PC-9 (cell line): ENCODE measurements around the gene R3HDM1. TPM values are rescaled to one million over a fixed set of nuclear protein-coding genes. Genes with fewer than 3 reads are reported as not detected.
A peak's percentile ranks its signal among the peaks of the same experiment; 100 is the strongest.

Experiments
- BruUV-seq: library from RNA; stranded (reverse); fragments of 400-500 nt; replicated peaks from 2 replicates; lab custom pipeline; 2021; lab: Mats Ljungman, UMichigan
- CTCF ChIA-PET: fragments of 300-600 bp; sonication (Branson Sonifier 250); formaldehyde crosslinking; loops from one replicate; lab custom pipeline; 2022; ENCODE audit warnings: antibody characterized with exemption; lab: Charles Lee
- POLR2A ChIA-PET: fragments of 300-600 bp; sonication (Branson Sonifier 250); formaldehyde crosslinking; loops from one replicate; lab custom pipeline; 2022; ENCODE audit warnings: antibody characterized with exemption; ENCODE audit not compliant: unreplicated experiment; lab: Charles Lee
- DNase-seq, 2 experiments: peaks; one replicate each; pipeline versions ENCODE4 v3.0.0 to v3.0.0-alpha.2; 2015 to 2022; ENCODE audit warnings: mixed read lengths in 1 of 2
- H2AFZ ChIP-seq: fragments of 200-600 bp; sonication (generic); 2 replicates; pipeline ENCODE4 v1.8.1; 2017; ENCODE audit warnings: antibody characterized with exemption
- H3F3A ChIP-seq: fragments of 200-600 bp; sonication (generic); 2 replicates; pipeline ENCODE4 v1.8.1; 2017; ENCODE audit warnings: antibody characterized with exemption, mild to moderate bottlenecking, low read depth; ENCODE audit not compliant: insufficient read depth
- H3K27ac ChIP-seq: fragments of 200-600 bp; sonication (generic); 2 replicates; pipeline ENCODE4 v1.6.1; 2016; ENCODE audit warnings: mixed run types
- H3K27me3 ChIP-seq: fragments of 200-600 bp; sonication (generic); 2 replicates; pipeline ENCODE4 v1.6.1; 2016; ENCODE audit warnings: low read depth, mixed run types; ENCODE audit not compliant: insufficient read depth
- H3K36me3 ChIP-seq: fragments of 200-600 bp; sonication (generic); 2 replicates; pipeline ENCODE4 v1.6.1; 2016; ENCODE audit warnings: low read depth, mixed run types
- H3K4me1 ChIP-seq: fragments of 200-600 bp; sonication (generic); replicated peaks from 2 replicates; pipeline ENCODE4 v1.6.1; 2016; ENCODE audit warnings: mixed run types; ENCODE audit not compliant: insufficient read depth
- H3K4me2 ChIP-seq: fragments of 200-600 bp; sonication (generic); 2 replicates; pipeline ENCODE4 v1.6.1; 2017; ENCODE audit warnings: mixed run types
- H3K4me3 ChIP-seq: fragments of 200-600 bp; sonication (generic); 2 replicates; pipeline ENCODE4 v1.6.1; 2016; ENCODE audit warnings: mixed run types
- H3K79me2 ChIP-seq: fragments of 200-600 bp; sonication (generic); 2 replicates; pipeline ENCODE4 v1.6.1; 2017; ENCODE audit warnings: low read depth, mixed run types
- H3K9me2 ChIP-seq: fragments of 200-600 bp; sonication (generic); 2 replicates; pipeline ENCODE4 v1.8.1; 2017; ENCODE audit warnings: mild to moderate bottlenecking; ENCODE audit not compliant: insufficient read depth
- H3K9me3 ChIP-seq: fragments of 200-600 bp; sonication (generic); 2 replicates; pipeline ENCODE4 v1.8.1; 2016; ENCODE audit warnings: low read depth; ENCODE audit not compliant: insufficient read depth
- H4K20me1 ChIP-seq: fragments of 200-600 bp; sonication (generic); 2 replicates; pipeline ENCODE4 v1.8.1; 2017; ENCODE audit not compliant: insufficient read depth
- CTCF ChIP-seq: fragments of 200-600 bp; sonication (generic); conservative IDR thresholded peaks from 2 replicates; pipeline ENCODE4 v1.6.1; 2017; ENCODE audit warnings: mixed run types, antibody characterized with exemption, mild to moderate bottlenecking, moderate library complexity
- EZH2 ChIP-seq: fragments of 200-600 bp; sonication (generic); IDR thresholded peaks from 2 replicates; pipeline ENCODE4 v1.8.0; 2017; ENCODE audit warnings: antibody characterized with exemption, low read depth
- intact Hi-C: fragments of 100-400 bp; cut with micrococcal nuclease; formaldehyde crosslinking; loops from one replicate; pipeline ENCODE4 v1.10.0; 2022; ENCODE audit not compliant: unreplicated experiment
- total RNA-seq: library from RNA; stranded (reverse); gene quantifications from 2 replicates; pipeline ENCODE4 v1.2.3, GENCODE V29; 2021

The R3HDM1 gene
- total RNA-seq, 1 experiment from 2014 or later: 36.7 TPM

GRCh38 chr2:135525786-135526185, 5.5 kb upstream of the R3HDM1 start:
- Histone ChIP-seq H3K27me3 (no peaks in the 10 kb centered on the region), H2AFZ (no peak overlapping the region), H3K9me2 (no peaks in the 10 kb centered on the region), H3K27ac (no peak overlapping the region), H3K79me2 (peaks cover 23% of the 10 kb centered on the region), H3F3A (peaks cover 6% of the 10 kb centered on the region), H3K9me3 (peaks cover 15% of the 10 kb centered on the region), H3K4me1 (0 out of 2 replicates have a peak, but pooled peaks cover 4% of the 10 kb centered on the region), H3K4me3 (no peak overlapping the region), H3K4me2 (no peak overlapping the region), H3K36me3 (peaks cover 7% of the 10 kb centered on the region; the same call in 1 of the 2 replicates), H4K20me1 (no peaks in the 10 kb centered on the region)
- ChIA-PET CTCF (no interaction called here), POLR2A (no interaction called here)
- intact Hi-C loops: no loop called here
- TF ChIP-seq EZH2: no peak
- TF ChIP-seq CTCF: no peak
- no TSS peak for BruUV-seq
- no peak for DNase-seq

GRCh38 chr2:135528006-135528405, 3.3 kb upstream of the R3HDM1 start:
- Histone ChIP-seq H3K27me3 (no peaks in the 10 kb centered on the region), H3K4me1 (peaks cover 10% of the 10 kb centered on the region), H3K9me2 (no peaks in the 10 kb centered on the region), H3K9me3 (peaks cover 3% of the 10 kb centered on the region; the same call in 1 of the 2 replicates), H3K4me2 (no peak overlapping the region), H3K4me3 (no peak overlapping the region), H2AFZ (no peak overlapping the region), H3K79me2 (peaks cover 36% of the 10 kb centered on the region), H4K20me1 (no peaks in the 10 kb centered on the region), H3K27ac (no peak overlapping the region), H3F3A (peaks cover 6% of the 10 kb centered on the region), H3K36me3 (no peaks in the 10 kb centered on the region; the same call in 1 of the 2 replicates)
- no TSS peak for BruUV-seq
- TF ChIP-seq CTCF (no peak), EZH2 (no peak)
- CTCF ChIA-PET: no interaction called here
- intact Hi-C loops: no loop called here
- no peak for DNase-seq
- POLR2A ChIA-PET: no interaction called here

- ChIA-PET CTCF (no interaction called here), POLR2A (interaction anchor here (0.5 to 0.7 kb wide), 4 partner anchors 67 to 598 kb away, joined by 3 to 6 read pairs (median 4); no protein-coding TSS in a partner anchor)
- no TSS peak for BruUV-seq
- H3F3A ChIP-seq: peaks cover 6% of the 10 kb centered on the region
- H3K9me2 ChIP-seq: no peaks in the 10 kb centered on the region
- H3K27me3 ChIP-seq: no peaks in the 10 kb centered on the region
- peaks cover 14% of the 10 kb centered on the region for H3K4me1 ChIP-seq
- no peak for TF ChIP-seq CTCF
- no peak for TF ChIP-seq EZH2
- H3K27ac ChIP-seq: peak within 1 kb of the TSS; percentile 73
- no peaks in the 10 kb centered on the region for H3K36me3 ChIP-seq
- peak within 1 kb of the TSS; percentile 60 for H3K4me3 ChIP-seq
- peak within 1 kb of the TSS; percentile 99 for H2AFZ ChIP-seq
- intact Hi-C loops: loop anchor here (5.0 to 10.0 kb wide), 3 partner anchors 214 to 613 kb away; partner anchors contain the start of genes CCNT2, RAB3GAP1 and UBXN4
- peak; percentile 92 to 96 for DNase-seq
- H4K20me1 ChIP-seq: no peaks in the 10 kb centered on the region
- peak within 1 kb of the TSS; percentile 96 for H3K4me2 ChIP-seq
- H3K9me3 ChIP-seq: no peaks in the 10 kb centered on the region
- H3K79me2 ChIP-seq: peaks cover 59% of the 10 kb centered on the region
These were observed 712 bp upstream of the R3HDM1 start, which contains the start of gene ZRANB3 for GRCh38 chr2:135530313-135531230. TSS of gene ZRANB3 (minus strand) at chr2:135531218.
